NCI-H2081 (cell line): ENCODE results near the gene GJA8.
"Not testable (repeated sequence)": the region's sequence is repeated elsewhere in the genome, so short reads cannot be mapped to it uniquely, and the experiment has no call there.

Experiments used
- DNase-seq, 2 experiments: peaks; one replicate each; lab custom pipeline; 2025; lab: John Stamatoyannopoulos, UW

GJA8 gene

DNA sequence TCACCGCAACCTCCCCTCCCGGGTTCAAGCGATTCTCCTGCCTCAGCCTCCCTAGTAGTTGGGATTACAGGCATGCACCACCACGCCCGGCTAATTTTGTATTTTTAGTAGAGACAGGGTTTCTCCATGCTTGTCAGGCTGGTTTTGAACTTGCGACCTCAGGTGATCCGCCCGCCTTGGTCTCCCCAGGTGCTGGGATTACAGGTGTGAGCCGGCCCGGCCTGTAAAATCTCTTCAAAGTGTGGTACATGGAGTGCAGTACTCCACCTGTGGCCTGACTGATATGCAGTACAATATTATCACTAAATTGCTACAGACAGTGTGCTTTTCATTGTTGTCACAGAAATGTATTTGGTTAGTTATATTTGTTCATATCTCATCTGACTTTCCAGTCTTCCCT, 25.1 kb downstream of the GJA8 start:
- not testable (repeated sequence) for DNase-seq

DNA sequence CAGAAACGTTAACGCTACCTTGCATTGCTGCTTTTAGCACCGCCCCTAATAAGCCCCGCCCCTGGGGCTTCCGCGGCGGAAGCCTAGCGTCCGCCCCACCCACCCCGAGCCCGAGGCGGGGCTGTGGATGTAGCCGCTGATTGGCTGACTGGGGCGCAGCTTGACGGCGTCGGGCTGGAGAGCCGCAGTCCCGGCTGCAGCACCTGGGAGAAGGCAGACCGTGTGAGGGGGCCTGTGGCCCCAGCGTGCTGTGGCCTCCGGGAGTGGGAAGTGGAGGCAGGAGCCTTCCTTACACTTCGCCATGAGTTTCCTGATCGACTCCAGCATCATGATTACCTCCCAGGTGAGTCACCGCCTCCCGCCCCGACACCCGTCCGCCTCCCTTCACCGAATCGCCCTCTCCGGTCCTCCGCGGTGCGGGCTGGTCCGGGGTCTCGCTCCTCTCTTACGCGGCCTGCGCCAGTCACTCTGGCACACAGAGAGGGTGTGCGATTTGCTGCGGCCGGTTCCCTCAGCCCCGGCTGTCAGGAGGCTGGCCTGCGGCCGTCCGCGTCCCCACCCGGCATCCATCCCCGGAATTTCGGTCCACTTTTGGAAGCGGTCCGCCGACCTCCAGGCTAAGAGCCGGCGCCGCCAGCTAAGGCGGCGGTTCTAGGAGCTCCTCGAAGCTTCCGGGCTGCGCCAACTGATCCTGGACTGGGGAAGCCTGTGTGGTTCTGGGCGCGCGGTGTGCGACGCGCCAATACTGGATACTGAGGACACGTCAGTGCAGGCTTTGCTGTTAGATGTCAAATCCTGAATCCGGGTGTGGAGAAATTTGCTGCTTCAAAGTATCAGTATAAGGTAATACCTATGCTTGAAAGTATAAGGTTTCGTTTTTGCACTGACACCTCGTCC, 25.9 kb downstream of the GJA8 start, which contains the start of gene GPR89B:
Gene GPR89B (plus strand): TSS at position 185 of the 897 bp plus-strand sequence. CDS start 117 bp downstream, at position 302.
- DNase-seq = peak; percentile 94 to 95

DNA sequence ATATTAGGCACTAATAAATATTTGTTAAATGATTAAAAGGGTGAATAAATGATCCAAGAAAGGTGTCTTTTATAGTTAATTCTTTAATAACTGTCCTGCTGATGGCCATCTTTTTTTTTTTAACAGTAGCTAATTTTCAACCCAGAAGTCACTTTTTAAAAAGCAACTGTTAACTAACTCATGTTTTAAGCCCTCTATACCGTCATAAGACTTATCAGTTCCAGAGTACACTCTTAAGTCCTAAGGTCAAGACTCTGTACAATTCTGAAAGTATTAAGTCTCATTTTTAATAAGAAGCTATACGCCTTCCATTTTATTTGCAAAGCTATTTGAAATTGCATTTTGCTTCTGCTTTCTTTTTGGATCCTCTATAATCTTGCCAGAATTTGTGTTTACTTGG, 28.5 kb downstream of the GJA8 start:
- not testable (repeated sequence) for DNase-seq

DNA sequence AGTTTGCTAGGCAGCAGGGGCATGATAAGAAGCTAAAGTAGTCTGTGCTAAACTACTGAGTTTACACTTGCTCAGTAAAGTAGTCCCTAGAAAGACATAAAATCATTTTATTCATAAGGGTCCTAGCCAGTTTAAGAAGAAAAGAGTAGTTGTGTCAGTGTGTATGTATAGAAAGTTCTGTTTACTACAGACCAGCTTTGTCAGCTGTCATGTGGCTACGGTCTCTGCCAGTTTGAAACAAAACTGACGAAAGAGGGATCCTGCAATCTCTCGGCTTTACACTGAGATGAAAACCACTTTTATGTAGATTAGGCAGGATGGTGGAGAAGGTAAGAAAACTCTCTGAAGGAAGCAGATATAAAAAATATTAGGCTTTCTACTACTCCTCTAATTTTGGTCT, 32.7 kb downstream of the GJA8 start:
- DNase-seq = not testable (repeated sequence)

DNA sequence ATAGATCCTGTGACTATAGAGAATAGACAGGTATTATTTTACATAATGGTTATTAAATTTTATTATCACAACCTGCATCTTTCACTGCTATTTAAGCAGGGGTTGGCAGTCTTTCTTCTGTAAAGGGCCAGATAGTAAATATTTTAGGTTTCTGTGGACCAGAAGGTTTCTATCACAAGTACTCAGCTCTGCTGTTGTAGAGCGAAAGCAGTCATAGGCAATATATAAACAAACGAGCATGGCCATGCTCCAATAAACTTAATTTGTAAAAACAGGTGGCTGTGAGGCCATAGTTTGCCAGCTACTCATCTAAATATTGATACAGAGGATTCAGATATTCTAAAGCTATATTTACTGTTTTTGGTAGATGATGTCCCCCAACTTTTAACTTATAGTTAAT, 37.9 kb downstream of the GJA8 start:
- not testable (repeated sequence) for DNase-seq

DNA sequence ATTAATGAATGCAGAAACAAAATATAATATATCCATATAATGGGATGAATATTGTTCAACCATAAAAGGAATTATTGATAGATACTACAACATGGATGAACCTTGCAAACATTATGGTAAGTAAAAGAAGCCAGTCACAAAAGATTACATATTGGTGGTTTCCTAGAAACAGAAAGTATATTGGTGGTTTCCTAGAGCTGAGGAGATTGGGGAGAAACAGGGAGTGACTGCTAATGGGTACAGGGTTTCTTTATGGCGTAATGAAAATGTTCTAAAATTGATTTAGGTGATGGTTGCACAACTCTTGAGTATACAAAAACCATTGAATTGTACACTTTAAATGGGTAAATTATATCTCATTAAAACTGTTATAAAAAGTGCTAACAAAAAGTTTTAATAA, 40.0 kb downstream of the GJA8 start:
- not testable (repeated sequence) for DNase-seq

DNA sequence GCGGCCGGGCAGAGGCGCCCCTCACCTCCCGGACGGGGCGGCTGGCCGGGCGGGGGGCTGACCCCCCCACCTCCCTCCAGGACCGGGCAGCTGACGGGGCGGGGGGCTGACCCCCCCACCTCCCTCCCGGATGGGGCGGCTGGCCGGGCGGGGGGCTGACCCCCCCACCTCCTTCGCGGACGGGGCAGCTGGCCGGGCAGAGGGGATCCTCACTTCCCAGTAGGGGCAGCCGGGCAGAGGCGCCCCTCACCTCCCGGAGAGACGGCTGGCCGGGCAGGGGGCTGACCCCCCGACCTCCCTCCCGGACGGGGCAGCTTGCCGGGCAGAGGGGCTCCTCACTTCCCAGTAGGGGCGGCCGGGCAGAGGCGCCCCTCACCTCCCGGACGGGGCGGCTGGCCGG, 46.9 kb downstream of the GJA8 start:
- DNase-seq = not testable (repeated sequence)
